DND-41 (cell line): ENCODE results near the gene MEIS3.

Experiments
- EZH2 ChIP-seq: IDR thresholded peaks from 3 replicates; pipeline ENCODE4 v1.6.1; 2012; ENCODE audit warnings: borderline replicate concordance, low read depth, mild to moderate bottlenecking, moderate library complexity, low read length, inconsistent platforms; ENCODE audit not compliant: severe bottlenecking
- TF ChIP-seq, protein P1 (sequence below): IDR thresholded peaks from 2 replicates; pipeline ENCODE4 v1.5.1; 2012; ENCODE audit warnings: borderline replicate concordance, low read length, moderate library complexity, mild to moderate bottlenecking; ENCODE audit not compliant: poor library complexity, severe bottlenecking; ENCODE audit errors: extremely low read depth

DNA sequence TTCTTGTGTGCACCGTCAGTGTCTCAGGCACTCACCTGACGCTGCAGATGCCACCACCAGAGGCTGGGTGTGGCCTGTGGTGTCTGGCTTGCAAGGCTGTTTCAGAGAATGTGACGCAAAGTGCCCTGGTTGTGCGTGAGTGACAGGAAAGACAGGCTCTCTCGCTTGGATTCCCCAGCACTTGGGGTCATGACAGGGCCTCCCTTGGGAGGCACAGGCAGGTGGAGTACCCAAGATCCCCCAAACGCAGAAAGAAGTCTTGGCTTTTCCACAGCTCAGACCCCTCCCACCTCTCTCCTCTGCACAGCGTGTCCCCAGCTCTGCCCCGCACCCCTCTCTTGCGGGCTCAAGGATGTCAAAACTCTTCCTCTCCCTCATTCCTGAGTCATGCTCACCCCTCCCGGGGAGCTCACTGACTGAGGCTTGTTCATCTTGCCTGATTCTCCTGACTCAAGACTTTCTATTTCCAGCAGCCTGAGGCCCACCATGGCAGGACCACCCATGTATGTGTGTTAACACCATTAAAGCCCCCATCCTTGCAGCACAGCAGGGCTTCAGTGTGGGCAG, 49.2 kb downstream of the MEIS3 start:
- TF ChIP-seq, protein P1, sequence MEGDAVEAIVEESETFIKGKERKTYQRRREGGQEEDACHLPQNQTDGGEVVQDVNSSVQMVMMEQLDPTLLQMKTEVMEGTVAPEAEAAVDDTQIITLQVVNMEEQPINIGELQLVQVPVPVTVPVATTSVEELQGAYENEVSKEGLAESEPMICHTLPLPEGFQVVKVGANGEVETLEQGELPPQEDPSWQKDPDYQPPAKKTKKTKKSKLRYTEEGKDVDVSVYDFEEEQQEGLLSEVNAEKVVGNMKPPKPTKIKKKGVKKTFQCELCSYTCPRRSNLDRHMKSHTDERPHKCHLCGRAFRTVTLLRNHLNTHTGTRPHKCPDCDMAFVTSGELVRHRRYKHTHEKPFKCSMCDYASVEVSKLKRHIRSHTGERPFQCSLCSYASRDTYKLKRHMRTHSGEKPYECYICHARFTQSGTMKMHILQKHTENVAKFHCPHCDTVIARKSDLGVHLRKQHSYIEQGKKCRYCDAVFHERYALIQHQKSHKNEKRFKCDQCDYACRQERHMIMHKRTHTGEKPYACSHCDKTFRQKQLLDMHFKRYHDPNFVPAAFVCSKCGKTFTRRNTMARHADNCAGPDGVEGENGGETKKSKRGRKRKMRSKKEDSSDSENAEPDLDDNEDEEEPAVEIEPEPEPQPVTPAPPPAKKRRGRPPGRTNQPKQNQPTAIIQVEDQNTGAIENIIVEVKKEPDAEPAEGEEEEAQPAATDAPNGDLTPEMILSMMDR: no peak
- TF ChIP-seq EZH2: no peak
